Right lobe of liver (tissue), 6 donors: ENCODE measurements around the gene KDM3A. TPM values are rescaled to one million over a fixed set of nuclear protein-coding genes. Genes with fewer than 3 reads are reported as not detected.

Experiments used
- ATAC-seq, 4 donors: fragments of 200-7000 bp; cut with Tn5 transposase; one replicate each; pipeline ENCODE4 v1.9.1; 2020; ENCODE audit warnings: mild to moderate bottlenecking in 4 of 4, moderate library complexity in 4 of 4
- DNase-seq, 3 donors: peaks; one replicate each; pipeline ENCODE4 v3.0.0-alpha.2; 2020
- H3K27ac ChIP-seq, 3 donors: fragments of 200-600 bp; one replicate each; pipeline ENCODE4 v1.8.0; 2022
- H3K27me3 ChIP-seq, 2 donors: fragments of 200-600 bp; one replicate each; pipeline ENCODE4 v1.8.0; 2022
- H3K36me3 ChIP-seq, 4 donors: fragments of 200-600 bp; sonication (generic) in 1 of 4; one replicate each; pipeline versions ENCODE4 v1.5.1 to v1.8.0; 2017 to 2022; ENCODE audit warnings: control low read depth in 1 of 4
- H3K4me1 ChIP-seq, 4 donors: fragments of 200-600 bp; sonication (generic) in 1 of 4; one replicate each; pipeline versions ENCODE4 v1.5.1 to v1.8.0; 2017 to 2022; ENCODE audit warnings: control low read depth in 1 of 4
- H3K4me3 ChIP-seq, 3 donors: fragments of 200-600 bp; one replicate each; pipeline ENCODE4 v1.8.0; 2022
- H3K9me3 ChIP-seq, 4 donors: fragments of 200-600 bp; sonication (generic) in 1 of 4; one replicate each; pipeline versions ENCODE4 v1.5.1 to v1.8.0; 2017 to 2022; ENCODE audit warnings: control low read depth in 1 of 4
- POLR2A ChIP-seq: fragments of 450-650 bp; IDR thresholded peaks from one replicate; pipeline ENCODE4 v1.6.1; 2017; ENCODE audit warnings: antibody characterized with exemption, mild to moderate bottlenecking
- WGBS: methylation state at CpG from one replicate; pipeline ENCODE4 v1.1.6; 2018; ENCODE audit warnings: low coverage, low lambda C conversion rate; ENCODE audit not compliant: insufficient coverage; ENCODE audit errors: missing lambda C conversion rate; 5-methylcytosine and 5-hydroxymethylcytosine counted together
- intact Hi-C, 2 donors: fragments of 100-400 bp; cut with DNase I; formaldehyde crosslinking; loops; one replicate each; pipeline versions ENCODE4 v1.11.2 to v1.14.1; 2022
- total RNA-seq, 6 experiments: library from RNA; depleted of rRNA in 2 of 6; stranded (reverse); fragments of >200 nt in 2 of 6; fragmentation: NEBNext Ultra II Directional in 3 of 6; extraction: Animal tissue kit (Norgen Biotek cat#: 25700) in 3 of 6; gene quantifications; one replicate each; pipeline versions ENCODE4 v1.1.0 to v1.2.4, GENCODE V29; 2016 to 2023
- TF ChIP-seq, protein P1 (sequence below), 4 donors: fragments of 200-600 bp in 3 of 4; fragments of 450-650 bp in 1 of 4; IDR thresholded peaks; one replicate each; pipeline versions ENCODE4 v1.5.1 to v1.8.0; 2016 to 2022; ENCODE audit warnings: antibody characterized with exemption in 4 of 4, mild to moderate bottlenecking in 2 of 4
- donor health status: DM: no; HTN: yes; CAD: no.
- donor health status: DM: no; HTN: no; CAD: no.
- donor health status: DM: no; HTN: no; CAD: no.
- donor health status: DM: no; HTN: yes; CAD: no.
- donor health status: DM: no; HTN: yes; CAD: no.

The KDM3A gene
- total RNA-seq, 6 experiments from 2014 or later = 7.2 to 40.8 (median 13.6) TPM

GRCh38 chr2:86454238-86454637 is 13.1 kb downstream of the KDM3A start:
- Histone ChIP-seq H3K4me1 (no peaks in the 10 kb centered on the region), H3K4me3 (no peak overlapping the region), H3K27me3 (no peaks in the 10 kb centered on the region), H3K36me3 (peaks cover 6 to 64% (median 29%) of the 10 kb centered on the region in 4 donors), H3K27ac (no peak overlapping the region), H3K9me3 (no peaks in the 10 kb centered on the region)
- DNase-seq (no peak), ATAC-seq (no peak)
- intact Hi-C loops = no loop called here
- TF ChIP-seq, protein P1, sequence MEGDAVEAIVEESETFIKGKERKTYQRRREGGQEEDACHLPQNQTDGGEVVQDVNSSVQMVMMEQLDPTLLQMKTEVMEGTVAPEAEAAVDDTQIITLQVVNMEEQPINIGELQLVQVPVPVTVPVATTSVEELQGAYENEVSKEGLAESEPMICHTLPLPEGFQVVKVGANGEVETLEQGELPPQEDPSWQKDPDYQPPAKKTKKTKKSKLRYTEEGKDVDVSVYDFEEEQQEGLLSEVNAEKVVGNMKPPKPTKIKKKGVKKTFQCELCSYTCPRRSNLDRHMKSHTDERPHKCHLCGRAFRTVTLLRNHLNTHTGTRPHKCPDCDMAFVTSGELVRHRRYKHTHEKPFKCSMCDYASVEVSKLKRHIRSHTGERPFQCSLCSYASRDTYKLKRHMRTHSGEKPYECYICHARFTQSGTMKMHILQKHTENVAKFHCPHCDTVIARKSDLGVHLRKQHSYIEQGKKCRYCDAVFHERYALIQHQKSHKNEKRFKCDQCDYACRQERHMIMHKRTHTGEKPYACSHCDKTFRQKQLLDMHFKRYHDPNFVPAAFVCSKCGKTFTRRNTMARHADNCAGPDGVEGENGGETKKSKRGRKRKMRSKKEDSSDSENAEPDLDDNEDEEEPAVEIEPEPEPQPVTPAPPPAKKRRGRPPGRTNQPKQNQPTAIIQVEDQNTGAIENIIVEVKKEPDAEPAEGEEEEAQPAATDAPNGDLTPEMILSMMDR (IDR thresholded peaks at IDR 0.05) = no peak
- TF ChIP-seq POLR2A = no peak

GRCh38 chr2:86455181-86455580 is 14.0 kb downstream of the KDM3A start:
- ATAC-seq (no peak), DNase-seq (no peak)
- intact Hi-C loops = no loop called here
- Histone ChIP-seq H3K27ac (no peak overlapping the region), H3K4me1 (no peaks in the 10 kb centered on the region), H3K4me3 (no peak overlapping the region), H3K36me3 (peaks cover 6 to 66% (median 26%) of the 10 kb centered on the region in 4 donors), H3K9me3 (no peaks in the 10 kb centered on the region), H3K27me3 (no peaks in the 10 kb centered on the region)
- WGBS = 96% methylated on average over 5 of the region's 5 CpGs
- no peak for TF ChIP-seq POLR2A
- TF ChIP-seq, protein P1 (IDR thresholded peaks at IDR 0.05) = no peak

DNA sequence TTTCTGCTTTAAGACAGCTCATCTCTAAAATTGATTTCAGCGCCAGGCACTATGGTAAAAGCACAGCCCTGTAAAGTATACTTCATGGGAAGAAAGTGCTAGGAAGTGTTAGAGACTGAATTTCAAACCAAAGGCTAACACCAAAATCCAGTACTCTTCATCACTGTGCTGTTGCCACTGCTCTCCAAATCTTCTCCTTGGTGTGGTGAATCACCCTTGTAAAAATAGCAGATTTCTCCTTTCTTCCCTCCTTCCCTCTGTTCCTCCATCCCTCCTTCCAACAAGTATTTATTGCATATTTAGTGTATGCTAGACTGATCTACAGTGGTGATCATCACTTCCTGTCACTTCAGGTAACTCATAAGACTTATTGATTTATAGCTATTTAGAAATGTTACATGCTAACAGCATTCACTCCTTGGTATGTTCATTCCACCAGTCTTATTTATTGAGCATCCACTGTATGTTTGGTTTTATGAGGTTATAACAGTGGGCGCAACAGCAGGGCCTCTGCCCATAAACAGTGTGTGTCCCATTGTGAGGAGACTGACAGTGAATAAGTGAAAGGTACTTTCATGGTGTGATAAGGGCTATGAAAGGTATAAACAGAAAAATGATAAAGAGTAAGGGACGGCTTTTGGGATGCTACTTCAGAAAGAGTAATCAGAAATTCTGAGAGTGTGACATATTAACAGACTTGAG is 20.0 kb downstream of the KDM3A start:
- no peak overlapping the region for H3K4me3 ChIP-seq
- ATAC-seq (no peak), DNase-seq (no peak)
- H3K27me3 ChIP-seq = no peaks in the 10 kb centered on the region
- H3K9me3 ChIP-seq = no peaks in the 10 kb centered on the region
- no peak overlapping the region for H3K27ac ChIP-seq
- H3K4me1 ChIP-seq = no peaks in the 10 kb centered on the region
- intact Hi-C loops = no loop called here
- peaks cover 6 to 85% (median 25%) of the 10 kb centered on the region in 4 donors for H3K36me3 ChIP-seq
- TF ChIP-seq, protein P1 (IDR thresholded peaks at IDR 0.05) = no peak
- WGBS = 100% methylated on average over 2 of the region's 3 CpGs

GRCh38 chr2:86464652-86465051 is 23.5 kb downstream of the KDM3A start:
- Histone ChIP-seq H3K9me3 (no peaks in the 10 kb centered on the region), H3K27me3 (no peaks in the 10 kb centered on the region), H3K4me1 (no peaks in the 10 kb centered on the region), H3K27ac (no peak overlapping the region), H3K36me3 (peaks cover 0 to 74% (median 24%) of the 10 kb centered on the region in 4 donors), H3K4me3 (no peak overlapping the region)
- DNase-seq = no peak
- ATAC-seq = no peak
- intact Hi-C loops = no loop called here
- WGBS = 69% methylated on average over 3 of the region's 3 CpGs
- TF ChIP-seq, protein P1 (IDR thresholded peaks at IDR 0.05) = no peak
- TF ChIP-seq POLR2A = no peak
